Measurements from ENCODE around the gene ERC2.

ERC2 gene

GRCh38 chr3:55690177-55690576 lies 778.1 kb downstream of the ERC2 start:
- no peaks in the 10 kb centered on the region for H3K9me3 Mint-ChIP-seq
- no peaks in the 10 kb centered on the region for H3K36me3 Mint-ChIP-seq
- no peak for DNase-seq
- no peaks in the 10 kb centered on the region for H3K4me1 Mint-ChIP-seq
- no peak overlapping the region for H3K4me3 Mint-ChIP-seq
- no peaks in the 10 kb centered on the region for H3K27me3 Mint-ChIP-seq
- CTCF ChIA-PET: no interaction called here
- no peak overlapping the region for H3K27ac Mint-ChIP-seq

GRCh38 chr3:55688154-55688553 lies 780.1 kb downstream of the ERC2 start:
- H3K27ac Mint-ChIP-seq: no peak overlapping the region
- no peaks in the 10 kb centered on the region for H3K9me3 Mint-ChIP-seq
- H3K27me3 Mint-ChIP-seq: no peaks in the 10 kb centered on the region
- CTCF ChIA-PET: no interaction called here
- no peak for DNase-seq
- no peaks in the 10 kb centered on the region for H3K36me3 Mint-ChIP-seq
- no peaks in the 10 kb centered on the region for H3K4me1 Mint-ChIP-seq
- no peak overlapping the region for H3K4me3 Mint-ChIP-seq

- Mint-ChIP-seq H3K9me3 (no peaks in the 10 kb centered on the region), H3K27ac (no peak overlapping the region), H3K36me3 (no peaks in the 10 kb centered on the region), H3K27me3 (no peaks in the 10 kb centered on the region), H3K4me1 (no peaks in the 10 kb centered on the region), H3K4me3 (no peak overlapping the region)
- DNase-seq: no peak
- CTCF ChIA-PET: no interaction called here
These were observed 780.7 kb downstream of the ERC2 start for GRCh38 chr3:55687526-55687925.

- H3K4me1 Mint-ChIP-seq: no peaks in the 10 kb centered on the region
- CTCF ChIA-PET: no interaction called here
- no peaks in the 10 kb centered on the region for H3K27me3 Mint-ChIP-seq
- H3K27ac Mint-ChIP-seq: no peak overlapping the region
- H3K36me3 Mint-ChIP-seq: no peaks in the 10 kb centered on the region
- DNase-seq: no peak
- no peaks in the 10 kb centered on the region for H3K9me3 Mint-ChIP-seq
- H3K4me3 Mint-ChIP-seq: no peak overlapping the region
These were observed 781.6 kb downstream of the ERC2 start for GRCh38 chr3:55686426-55687254.

- H3K4me3 Mint-ChIP-seq: no peak overlapping the region
- H3K9me3 Mint-ChIP-seq: no peaks in the 10 kb centered on the region
- CTCF ChIA-PET: no interaction called here
These were observed 784.5 kb downstream of the ERC2 start for GRCh38 chr3:55683666-55684270.

GRCh38 chr3:55682461-55682860 lies 785.8 kb downstream of the ERC2 start:
- Mint-ChIP-seq H3K36me3 (no peaks in the 10 kb centered on the region), H3K4me1 (no peaks in the 10 kb centered on the region)
- CTCF ChIA-PET: no interaction called here

More at GRCh38 chr3:55683666-55684270, 784.5 kb downstream of the ERC2 start:
- DNase-seq: no peak
- no peaks in the 10 kb centered on the region for H3K36me3 Mint-ChIP-seq
- no peaks in the 10 kb centered on the region for H3K27me3 Mint-ChIP-seq
- no peaks in the 10 kb centered on the region for H3K4me1 Mint-ChIP-seq
- no peak overlapping the region for H3K27ac Mint-ChIP-seq

GRCh38 chr3:55678546-55679216 lies 789.6 kb downstream of the ERC2 start:
- Mint-ChIP-seq H3K27me3 (no peaks in the 10 kb centered on the region), H3K4me3 (no peak overlapping the region), H3K9me3 (no peaks in the 10 kb centered on the region), H3K4me1 (no peaks in the 10 kb centered on the region), H3K36me3 (no peaks in the 10 kb centered on the region), H3K27ac (no peak overlapping the region)
- DNase-seq: no peak
- CTCF ChIA-PET: no interaction called here

More at GRCh38 chr3:55682461-55682860, 785.8 kb downstream of the ERC2 start:
- H3K27ac Mint-ChIP-seq: no peak overlapping the region
- no peak overlapping the region for H3K4me3 Mint-ChIP-seq
- DNase-seq: no peak
- no peaks in the 10 kb centered on the region for H3K9me3 Mint-ChIP-seq
- no peaks in the 10 kb centered on the region for H3K27me3 Mint-ChIP-seq

- CTCF ChIA-PET: no interaction called here
- no peak overlapping the region for H3K4me3 Mint-ChIP-seq
- no peak overlapping the region for H3K27ac Mint-ChIP-seq
- no peaks in the 10 kb centered on the region for H3K4me1 Mint-ChIP-seq
- DNase-seq: no peak
- H3K9me3 Mint-ChIP-seq: no peaks in the 10 kb centered on the region
- no peaks in the 10 kb centered on the region for H3K27me3 Mint-ChIP-seq
- H3K36me3 Mint-ChIP-seq: no peaks in the 10 kb centered on the region
These were observed 791.6 kb downstream of the ERC2 start for GRCh38 chr3:55676643-55677042.

GRCh38 chr3:55675478-55675877 lies 792.8 kb downstream of the ERC2 start:
- Mint-ChIP-seq H3K9me3 (no peaks in the 10 kb centered on the region), H3K36me3 (no peaks in the 10 kb centered on the region), H3K4me1 (no peaks in the 10 kb centered on the region), H3K27me3 (no peaks in the 10 kb centered on the region), H3K27ac (no peak overlapping the region), H3K4me3 (no peak overlapping the region)
- no peak for DNase-seq
- CTCF ChIA-PET: no interaction called here

GRCh38 chr3:55673764-55674163 lies 794.5 kb downstream of the ERC2 start:
- no peak overlapping the region for H3K4me3 Mint-ChIP-seq
- H3K4me1 Mint-ChIP-seq: no peaks in the 10 kb centered on the region
- H3K27ac Mint-ChIP-seq: no peak overlapping the region
- no peaks in the 10 kb centered on the region for H3K27me3 Mint-ChIP-seq
- DNase-seq: no peak
- CTCF ChIA-PET: no interaction called here
- no peaks in the 10 kb centered on the region for H3K9me3 Mint-ChIP-seq
- no peaks in the 10 kb centered on the region for H3K36me3 Mint-ChIP-seq

- H3K36me3 Mint-ChIP-seq: no peaks in the 10 kb centered on the region
- H3K4me1 Mint-ChIP-seq: peaks cover 7% of the 10 kb centered on the region
- no peak overlapping the region for H3K4me3 Mint-ChIP-seq
- no peak for DNase-seq
- no peaks in the 10 kb centered on the region for H3K9me3 Mint-ChIP-seq
- H3K27ac Mint-ChIP-seq: no peak overlapping the region
- CTCF ChIA-PET: no interaction called here
- peaks cover 4% of the 10 kb centered on the region for H3K27me3 Mint-ChIP-seq
These were observed 799.1 kb downstream of the ERC2 start for GRCh38 chr3:55669133-55669532.

- Mint-ChIP-seq H3K36me3 (no peaks in the 10 kb centered on the region), H3K4me1 (peaks cover 7% of the 10 kb centered on the region), H3K27me3 (peaks cover 4% of the 10 kb centered on the region), H3K9me3 (no peaks in the 10 kb centered on the region), H3K4me3 (no peak overlapping the region), H3K27ac (no peak overlapping the region)
- CTCF ChIA-PET: interaction anchor here (0.8 kb wide), 1 partner anchor 144 kb away, joined by 3 read pairs; no protein-coding TSS in a partner anchor
- no peak for DNase-seq
These were observed 799.9 kb downstream of the ERC2 start for GRCh38 chr3:55668359-55668758.

GRCh38 chr3:55664387-55664786 lies 803.9 kb downstream of the ERC2 start:
- CTCF ChIA-PET: no interaction called here
- DNase-seq: peak; percentile 35
- Mint-ChIP-seq H3K4me3 (no peak overlapping the region), H3K9me3 (no peaks in the 10 kb centered on the region), H3K27me3 (peaks cover 4% of the 10 kb centered on the region), H3K36me3 (no peaks in the 10 kb centered on the region), H3K27ac (peak overlapping the region; percentile 62), H3K4me1 (peaks cover 7% of the 10 kb centered on the region)

GRCh38 chr3:55662683-55663082 lies 805.6 kb downstream of the ERC2 start:
- Mint-ChIP-seq H3K36me3 (no peaks in the 10 kb centered on the region), H3K9me3 (no peaks in the 10 kb centered on the region), H3K4me3 (no peak overlapping the region), H3K27me3 (peaks cover 4% of the 10 kb centered on the region), H3K4me1 (peaks cover 7% of the 10 kb centered on the region), H3K27ac (no peak overlapping the region)
- no peak for DNase-seq
- CTCF ChIA-PET: no interaction called here

- Mint-ChIP-seq H3K27ac (no peak overlapping the region), H3K9me3 (no peaks in the 10 kb centered on the region), H3K36me3 (no peaks in the 10 kb centered on the region), H3K27me3 (peaks cover 4% of the 10 kb centered on the region), H3K4me1 (peaks cover 7% of the 10 kb centered on the region), H3K4me3 (no peak overlapping the region)
- DNase-seq: no peak
- CTCF ChIA-PET: no interaction called here
These were observed 806.7 kb downstream of the ERC2 start for GRCh38 chr3:55661571-55661970.

Measured in activated naive CD4-positive, alpha-beta T cell treated with anti-CD3 and anti-CD28 coated beads, Interleukin-2, amount 10 ng/mL, durations not matched to agents 7 days and 5 days (primary cell).